Measurements from ENCODE around the gene DENND6A.

GRCh38 chr3:57733790-57734189 is 40.9 kb upstream of the DENND6A start:
- TF ChIP-seq CTCF (IDR thresholded peaks at IDR 0.05) (no peak), POLR2A (IDR thresholded peaks at IDR 0.05) (no peak), POLR2AphosphoS5 (IDR thresholded peaks at IDR 0.05) (no peak)
